ENCODE data around the gene POLR2H. TPM values are rescaled to one million over a fixed set of nuclear protein-coding genes. Genes with fewer than 3 reads are reported as not detected.

The POLR2H gene
- polyA plus RNA-seq, 1 donor (not counting 4 experiments of a cell fraction or from before 2014, with no cell fraction given) = 202 TPM

GRCh38 chr3:184372296-184372821 lies 10.8 kb downstream of the POLR2H start:
- Histone ChIP-seq H3K27me3 (ENCODE audit: control insufficient read depth, extremely low read depth, insufficient read depth, low read length) (peaks cover 28% of the 10 kb centered on the region), H3K79me2 (ENCODE audit: control insufficient read depth, insufficient read depth, low read length) (no peaks in the 10 kb centered on the region), H3K9me3 (ENCODE audit: control insufficient read depth, low read depth, low read length) (no peaks in the 10 kb centered on the region), H3K36me3 (ENCODE audit: control insufficient read depth in 2 of 2, extremely low read depth in 1 of 2, insufficient read depth in 2 of 2, low read length in 2 of 2) (peaks cover 9 to 14% of the 10 kb centered on the region in 2 experiments), H3K4me1 (ENCODE audit: control insufficient read depth, extremely low read depth, insufficient read depth, low read length) (peaks cover 3% of the 10 kb centered on the region), H3K9ac (ENCODE audit: control insufficient read depth, extremely low read depth, insufficient read depth, low read length) (no peak overlapping the region), H3K9me1 (ENCODE audit: control insufficient read depth, extremely low read depth, insufficient read depth, low read length) (no peaks in the 10 kb centered on the region), H3K4me3 (ENCODE audit: control insufficient read depth in 2 of 3, extremely low read depth in 1 of 3, insufficient read depth in 2 of 3, low read depth in 1 of 3, low read length in 3 of 3) (no peak overlapping the region), H3K27ac (ENCODE audit: control insufficient read depth, insufficient read depth, low read length) (no peak overlapping the region), H4K20me1 (ENCODE audit: control insufficient read depth, extremely low read depth, insufficient read depth, low read length) (no peaks in the 10 kb centered on the region), H2AFZ (ENCODE audit: control insufficient read depth, low read length) (no peak overlapping the region), H3K4me2 (ENCODE audit: control insufficient read depth, extremely low read depth, insufficient read depth, low read depth, low read length) (no peak overlapping the region)
- DNase-seq (ENCODE audit: low read depth, low spot score) (no peak), FAIRE-seq (no peak)
- no peak for TF ChIP-seq EZH2 (IDR thresholded peaks at IDR 0.05; ENCODE audit: low read length)
- no peak for TF ChIP-seq CTCF (optimal IDR thresholded peaks at IDR 0.05 in 1 of 3, IDR thresholded peaks at IDR 0.05 in 1 of 3, conservative IDR thresholded peaks at IDR 0.05 in 1 of 3; ENCODE audit: extremely low read depth in 1 of 3, insufficient read depth in 2 of 3, low read length in 3 of 3)
- dilution Hi-C loops (cut with MboI; ENCODE audit: extremely low pct_ligation_motif_present, low sequenced_read_pairs) = no loop called here

- no peak overlapping the region for H3K27ac ChIP-seq (ENCODE audit: control insufficient read depth, insufficient read depth, low read length)
- dilution Hi-C loops (cut with MboI; ENCODE audit: extremely low pct_ligation_motif_present, low sequenced_read_pairs) = no loop called here
- H4K20me1 ChIP-seq (ENCODE audit: control insufficient read depth, extremely low read depth, insufficient read depth, low read length) = no peaks in the 10 kb centered on the region
- no peak overlapping the region for H3K9ac ChIP-seq (ENCODE audit: control insufficient read depth, extremely low read depth, insufficient read depth, low read length)
- FAIRE-seq (no peak), DNase-seq (ENCODE audit: low read depth, low spot score) (no peak)
- H3K9me1 ChIP-seq (ENCODE audit: control insufficient read depth, extremely low read depth, insufficient read depth, low read length) = no peaks in the 10 kb centered on the region
- H3K27me3 ChIP-seq (ENCODE audit: control insufficient read depth, extremely low read depth, insufficient read depth, low read length) = peaks cover 33% of the 10 kb centered on the region
- H3K36me3 ChIP-seq (ENCODE audit: control insufficient read depth in 2 of 2, extremely low read depth in 1 of 2, insufficient read depth in 2 of 2, low read length in 2 of 2) = peaks cover 9 to 12% of the 10 kb centered on the region in 2 experiments
- H3K4me1 ChIP-seq (ENCODE audit: control insufficient read depth, extremely low read depth, insufficient read depth, low read length) = peaks cover 3% of the 10 kb centered on the region
- no peaks in the 10 kb centered on the region for H3K79me2 ChIP-seq (ENCODE audit: control insufficient read depth, insufficient read depth, low read length)
- no peak for TF ChIP-seq EZH2 (IDR thresholded peaks at IDR 0.05; ENCODE audit: low read length)
- TF ChIP-seq CTCF (optimal IDR thresholded peaks at IDR 0.05 in 1 of 3, IDR thresholded peaks at IDR 0.05 in 1 of 3, conservative IDR thresholded peaks at IDR 0.05 in 1 of 3; ENCODE audit: extremely low read depth in 1 of 3, insufficient read depth in 2 of 3, low read length in 3 of 3) = no peak
- no peak overlapping the region for H3K4me3 ChIP-seq (ENCODE audit: control insufficient read depth in 2 of 3, extremely low read depth in 1 of 3, insufficient read depth in 2 of 3, low read depth in 1 of 3, low read length in 3 of 3)
- H2AFZ ChIP-seq (ENCODE audit: control insufficient read depth, low read length) = no peak overlapping the region
- H3K4me2 ChIP-seq (ENCODE audit: control insufficient read depth, extremely low read depth, insufficient read depth, low read depth, low read length) = no peak overlapping the region
- no peaks in the 10 kb centered on the region for H3K9me3 ChIP-seq (ENCODE audit: control insufficient read depth, low read depth, low read length)
Measured at GRCh38 chr3:184372911-184373310, 11.4 kb downstream of the POLR2H start.
